Activated CD4-positive, CD25-positive, alpha-beta regulatory T cell treated with anti-CD3 and anti-CD28 coated beads, Interleukin-2, amount 50 U/mL, for 24 hours (primary cell): ENCODE results near the gene NARF.
A peak's percentile ranks its signal among the peaks of the same experiment; 100 is the strongest.
"Not testable (repeated sequence)": the region's sequence is repeated elsewhere in the genome, so short reads cannot be mapped to it uniquely, and the experiment has no call there.

ENCODE experiments used
- ATAC-seq, 2 donors: fragments of 150-1000 bp; cut with Tn5 transposase; one replicate each; pipeline ENCODE4 v1.10.0; 2021; ENCODE audit warnings: mild to moderate bottlenecking in 1 of 2, moderate library complexity in 1 of 2

Gene NARF

GRCh38 chr17:82447876-82448275 lies 10.7 kb upstream of the NARF start:
- ATAC-seq, result no peak

- ATAC-seq, result peak; percentile 57 to 60
Measured at GRCh38 chr17:82449131-82449882, 9.2 kb upstream of the NARF start.

- ATAC-seq, result peak; percentile 28 to 33
Measured at GRCh38 chr17:82449883-82450356, 8.6 kb upstream of the NARF start.

GRCh38 chr17:82450357-82451106 lies 8.0 kb upstream of the NARF start, which contains the start of gene CYBC1:
CYBC1 (minus strand) TSS chr17:82450752; CDS start chr17:82449254, 1,498 bp downstream.
- ATAC-seq, result peak; percentile 71 to 74

GRCh38 chr17:82452162-82452561 lies 6.4 kb upstream of the NARF start:
- no peak for ATAC-seq

- ATAC-seq, result not testable (repeated sequence)
Measured at GRCh38 chr17:82453151-82453550, 5.4 kb upstream of the NARF start.

GRCh38 chr17:82453706-82454105 lies 4.8 kb upstream of the NARF start:
- not testable (repeated sequence) for ATAC-seq

- ATAC-seq, result no peak
Measured at GRCh38 chr17:82457073-82457928, 1.2 kb upstream of the NARF start.

GRCh38 chr17:82457929-82458178 lies 687 bp upstream of the NARF start:
- no peak for ATAC-seq

GRCh38 chr17:82458885-82459424 lies 414 bp downstream of the NARF start:
- ATAC-seq, result no peak

- ATAC-seq, result not testable (repeated sequence)
Measured at GRCh38 chr17:82459936-82460335, 1.4 kb downstream of the NARF start.

GRCh38 chr17:82461827-82462524 lies 3.4 kb downstream of the NARF start:
- no peak for ATAC-seq

GRCh38 chr17:82463391-82463790 lies 4.8 kb downstream of the NARF start:
- no peak for ATAC-seq

- ATAC-seq, result no peak
Measured at GRCh38 chr17:82463925-82464566, 5.5 kb downstream of the NARF start.

GRCh38 chr17:82464567-82464929 lies 6.0 kb downstream of the NARF start:
- no peak for ATAC-seq

GRCh38 chr17:82465023-82465603 lies 6.6 kb downstream of the NARF start:
- ATAC-seq, result peak; percentile 17 to 41

- no peak for ATAC-seq
Measured at GRCh38 chr17:82468692-82469091, 10.2 kb downstream of the NARF start.

GRCh38 chr17:82470065-82470464 lies 11.5 kb downstream of the NARF start:
- ATAC-seq, result no peak

- no peak for ATAC-seq
Measured at GRCh38 chr17:82474223-82475010, 15.9 kb downstream of the NARF start.

- no peak for ATAC-seq
Measured at GRCh38 chr17:82475458-82475857, 16.9 kb downstream of the NARF start.

GRCh38 chr17:82477934-82478333 lies 19.4 kb downstream of the NARF start:
- ATAC-seq, result no peak
